Measurements from ENCODE around the gene DLGAP4. TPM values are rescaled to one million over a fixed set of nuclear protein-coding genes. Genes with fewer than 3 reads are reported as not detected.

DLGAP4 gene
- total RNA-seq, 4 donors from 2014 or later: 38.6 to 193 (median 80.5) TPM

DNA sequence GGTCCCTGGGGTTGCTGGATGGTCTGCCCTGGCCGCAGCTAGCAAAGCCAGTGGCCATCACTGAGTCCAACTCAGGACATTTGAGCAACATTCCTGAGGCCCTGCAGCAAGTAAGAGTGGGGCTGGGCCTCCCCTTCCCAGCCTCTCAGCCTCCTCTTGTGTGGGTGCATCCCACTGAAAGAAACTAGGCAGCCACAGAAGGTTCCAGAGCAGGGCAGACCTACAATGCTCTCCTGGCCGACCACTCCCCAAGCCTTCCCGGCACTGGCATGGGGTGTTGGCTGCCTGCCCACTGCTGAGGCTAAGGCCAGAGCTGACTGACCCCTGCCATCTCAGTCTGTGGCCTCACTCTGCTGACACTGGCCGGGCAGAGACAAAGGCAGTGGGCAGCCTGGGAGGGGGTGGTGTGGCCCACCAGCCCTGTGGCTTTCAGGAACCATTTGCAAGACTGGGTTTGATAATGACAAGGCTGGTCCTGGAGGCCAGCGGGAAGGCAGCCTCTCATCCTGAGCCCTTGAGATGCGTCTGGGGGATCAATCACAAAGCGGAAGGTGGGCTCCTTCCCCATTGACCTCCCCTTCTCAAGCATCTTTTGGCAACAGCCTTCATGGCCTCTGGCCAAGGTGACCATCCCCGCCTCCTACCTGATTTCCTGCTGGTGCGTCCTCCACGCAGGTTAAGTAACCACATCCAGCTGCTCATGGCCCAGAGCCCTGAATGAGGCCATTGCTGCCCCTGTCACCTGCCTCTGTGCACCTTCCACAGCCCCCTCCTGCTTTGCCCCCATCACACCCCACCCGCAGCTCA, 9.6 kb downstream of the DLGAP4 start:
- Histone ChIP-seq H3K27me3 (no peaks in the 10 kb centered on the region), H3K36me3 (no peaks in the 10 kb centered on the region), H3K4me3 (no peak overlapping the region), H3K27ac (no peak overlapping the region), H3K4me1 (no peaks in the 10 kb centered on the region), H3K9me3 (no peaks in the 10 kb centered on the region)
- TF ChIP-seq POLR2A (IDR thresholded peaks at IDR 0.05): no peak
- TF ChIP-seq, protein P1, sequence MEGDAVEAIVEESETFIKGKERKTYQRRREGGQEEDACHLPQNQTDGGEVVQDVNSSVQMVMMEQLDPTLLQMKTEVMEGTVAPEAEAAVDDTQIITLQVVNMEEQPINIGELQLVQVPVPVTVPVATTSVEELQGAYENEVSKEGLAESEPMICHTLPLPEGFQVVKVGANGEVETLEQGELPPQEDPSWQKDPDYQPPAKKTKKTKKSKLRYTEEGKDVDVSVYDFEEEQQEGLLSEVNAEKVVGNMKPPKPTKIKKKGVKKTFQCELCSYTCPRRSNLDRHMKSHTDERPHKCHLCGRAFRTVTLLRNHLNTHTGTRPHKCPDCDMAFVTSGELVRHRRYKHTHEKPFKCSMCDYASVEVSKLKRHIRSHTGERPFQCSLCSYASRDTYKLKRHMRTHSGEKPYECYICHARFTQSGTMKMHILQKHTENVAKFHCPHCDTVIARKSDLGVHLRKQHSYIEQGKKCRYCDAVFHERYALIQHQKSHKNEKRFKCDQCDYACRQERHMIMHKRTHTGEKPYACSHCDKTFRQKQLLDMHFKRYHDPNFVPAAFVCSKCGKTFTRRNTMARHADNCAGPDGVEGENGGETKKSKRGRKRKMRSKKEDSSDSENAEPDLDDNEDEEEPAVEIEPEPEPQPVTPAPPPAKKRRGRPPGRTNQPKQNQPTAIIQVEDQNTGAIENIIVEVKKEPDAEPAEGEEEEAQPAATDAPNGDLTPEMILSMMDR (IDR thresholded peaks at IDR 0.05): no peak
- no peak for DNase-seq
- intact Hi-C loops (cut with DNase I; ENCODE audit: low total_unique reads): no loop called here

DNA sequence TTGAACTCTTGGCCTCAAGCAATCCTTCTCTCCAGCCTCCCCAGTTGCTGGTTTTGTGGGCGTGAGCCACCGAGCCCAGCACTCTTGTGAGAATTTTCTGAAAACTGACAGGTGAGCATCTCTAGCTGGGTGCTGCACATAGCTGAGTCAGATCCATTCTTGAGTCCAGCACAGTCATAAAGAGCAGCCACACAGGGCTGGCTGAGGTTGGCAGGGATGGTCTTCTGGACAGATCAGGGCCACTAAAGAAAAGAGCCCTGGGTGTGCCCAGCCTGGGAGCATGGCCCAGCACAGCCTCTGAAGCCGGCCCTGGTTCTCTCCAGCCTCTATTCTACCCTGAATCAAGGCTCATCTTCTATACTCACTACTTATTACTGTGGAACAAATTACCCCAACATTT, 11.5 kb downstream of the DLGAP4 start:
- Histone ChIP-seq H3K36me3 (no peaks in the 10 kb centered on the region), H3K9me3 (no peaks in the 10 kb centered on the region), H3K4me1 (no peaks in the 10 kb centered on the region), H3K27me3 (no peaks in the 10 kb centered on the region), H3K27ac (no peak overlapping the region), H3K4me3 (no peak overlapping the region)
- TF ChIP-seq, protein P1 (IDR thresholded peaks at IDR 0.05): no peak
- no peak for TF ChIP-seq POLR2A (IDR thresholded peaks at IDR 0.05)
- intact Hi-C loops (cut with DNase I; ENCODE audit: low total_unique reads): no loop called here
- no peak for DNase-seq

DNA sequence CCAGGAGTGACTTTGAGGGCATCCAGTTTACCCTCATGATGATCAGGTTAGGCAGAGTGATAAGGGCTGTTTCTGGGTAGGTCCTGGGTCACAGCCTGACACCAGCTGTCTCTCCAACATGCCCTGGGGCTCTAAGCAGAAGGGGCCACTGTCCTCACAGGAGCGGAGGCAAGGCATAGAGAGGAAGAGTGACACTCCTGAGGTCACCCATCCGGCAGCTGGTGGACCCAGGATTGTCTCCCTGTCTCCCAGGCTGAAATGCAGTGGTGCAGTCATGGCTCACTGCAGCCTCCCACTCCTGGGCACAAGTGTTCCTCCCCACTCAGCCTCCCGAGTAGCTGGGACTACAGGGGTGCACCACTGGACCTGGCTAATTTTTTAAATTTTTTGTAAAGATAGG, 12.0 kb downstream of the DLGAP4 start:
- TF ChIP-seq, protein P1 (IDR thresholded peaks at IDR 0.05): no peak
- Histone ChIP-seq H3K27ac (no peak overlapping the region), H3K27me3 (no peaks in the 10 kb centered on the region), H3K36me3 (no peaks in the 10 kb centered on the region), H3K4me1 (no peaks in the 10 kb centered on the region), H3K4me3 (no peak overlapping the region), H3K9me3 (no peaks in the 10 kb centered on the region)
- no peak for DNase-seq
- intact Hi-C loops (cut with DNase I; ENCODE audit: low total_unique reads): no loop called here

DNA sequence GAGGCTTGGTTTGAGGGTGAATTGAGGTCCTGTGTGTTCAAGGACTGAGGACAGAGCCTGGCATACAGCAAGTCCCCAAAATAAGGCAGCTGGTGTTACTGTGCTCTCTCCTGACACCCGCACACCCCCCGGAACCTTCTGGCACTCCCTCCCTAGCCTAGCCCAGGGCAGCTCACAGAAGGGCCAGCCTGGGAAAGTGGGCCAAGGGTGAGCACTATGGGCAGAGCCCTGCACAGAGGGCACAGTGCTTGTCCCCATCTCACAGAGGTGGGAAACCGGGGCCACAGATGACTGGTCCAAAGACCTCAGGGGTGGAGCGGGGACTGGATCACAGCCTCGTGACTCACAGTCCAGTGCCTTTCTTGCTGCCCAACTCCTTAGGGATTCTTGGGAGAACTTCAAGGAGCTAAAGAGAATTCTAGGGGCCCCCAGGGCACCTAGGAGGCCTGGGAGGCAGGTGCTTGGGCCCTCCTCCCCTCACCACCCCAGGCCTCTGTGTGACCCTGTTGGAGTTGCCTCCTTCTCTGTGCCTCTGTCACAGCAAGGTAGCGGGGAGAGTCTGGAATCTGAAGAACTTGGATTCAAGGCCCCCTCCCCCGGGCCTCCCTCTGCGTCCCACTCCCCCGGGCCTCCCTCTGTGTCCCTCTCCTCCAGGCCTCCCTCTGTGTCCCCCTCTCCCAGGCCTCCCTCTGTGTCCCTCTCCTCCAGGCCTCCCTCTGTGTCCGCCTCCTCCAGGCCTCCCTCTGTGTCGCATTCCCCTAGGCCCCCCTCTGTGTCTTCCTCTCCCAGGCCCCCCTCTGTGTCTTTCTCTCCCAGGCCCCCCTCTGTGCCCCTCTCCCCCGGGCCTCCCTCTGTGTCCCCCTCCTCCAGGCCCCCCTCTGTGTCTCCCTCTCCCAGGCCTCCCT, 13.5 kb downstream of the DLGAP4 start:
- H3K27ac ChIP-seq: no peak overlapping the region
- intact Hi-C loops (cut with DNase I; ENCODE audit: low total_unique reads): no loop called here
- H3K4me1 ChIP-seq: no peaks in the 10 kb centered on the region
- H3K4me3 ChIP-seq: no peak overlapping the region
- H3K36me3 ChIP-seq: no peaks in the 10 kb centered on the region
- TF ChIP-seq POLR2A (IDR thresholded peaks at IDR 0.05): no peak
- TF ChIP-seq, protein P1 (IDR thresholded peaks at IDR 0.05): no peak
- H3K9me3 ChIP-seq: no peaks in the 10 kb centered on the region
- no peaks in the 10 kb centered on the region for H3K27me3 ChIP-seq
- DNase-seq: no peak
